Mammary epithelial cell (primary cell): ENCODE results near the gene ATP8A2.

ENCODE experiments used
- CTCF ChIP-seq, 2 donors: IDR thresholded peaks in 1 of 2; conservative IDR thresholded peaks in 1 of 2; 2 replicates each; pipeline ENCODE4 v1.5.1; 2011 to 2012; ENCODE audit warnings: inconsistent platforms in 2 of 2, low read length in 2 of 2, mild to moderate bottlenecking in 2 of 2, control low read depth in 1 of 2, low read depth in 1 of 2; ENCODE audit not compliant: insufficient read depth in 1 of 2; ENCODE audit errors: extremely low read depth in 1 of 2
- EZH2 ChIP-seq: IDR thresholded peaks from 2 replicates; pipeline ENCODE4 v1.6.1; 2012; ENCODE audit warnings: low read length, inconsistent platforms, borderline replicate concordance

GRCh38 chr13:25839371-25839770 lies 467.6 kb downstream of the ATP8A2 start:
- TF ChIP-seq CTCF (conservative IDR thresholded peaks at IDR 0.05 in 1 of 2, IDR thresholded peaks at IDR 0.05 in 1 of 2; ENCODE audit: extremely low read depth in 1 of 2, insufficient read depth in 1 of 2, low read depth in 1 of 2, low read length in 2 of 2) (no peak), EZH2 (no peak)
